Epithelial cell of proximal tubule (primary cell): ENCODE data around the gene NOTCH3. TPM values are rescaled to one million over a fixed set of nuclear protein-coding genes. Genes with fewer than 3 reads are reported as not detected.
A peak's percentile ranks its signal among the peaks of the same experiment; 100 is the strongest.

Experiments used
- DNase-seq: peaks from one replicate; pipeline ENCODE4 v3.0.0-alpha.2; 2011; ENCODE audit warnings: low read depth
- H3K4me3 ChIP-seq: 2 replicates; pipeline ENCODE4 v1.5.1; 2011; ENCODE audit warnings: low read depth, mild to moderate bottlenecking, low read length
- total RNA-seq: library from RNA; depleted of rRNA; stranded (reverse); fragments of >200 nt; gene quantifications from 2 replicates; pipeline ENCODE4 v1.2.3, GENCODE V29; 2015
- TF ChIP-seq, protein P1 (sequence below): conservative IDR thresholded peaks from 2 replicates; pipeline ENCODE4 v1.5.1; 2012; ENCODE audit warnings: low read depth, mild to moderate bottlenecking, low read length

The NOTCH3 gene
- total RNA-seq, 1 donor from 2014 or later: 19.6 TPM

DNA sequence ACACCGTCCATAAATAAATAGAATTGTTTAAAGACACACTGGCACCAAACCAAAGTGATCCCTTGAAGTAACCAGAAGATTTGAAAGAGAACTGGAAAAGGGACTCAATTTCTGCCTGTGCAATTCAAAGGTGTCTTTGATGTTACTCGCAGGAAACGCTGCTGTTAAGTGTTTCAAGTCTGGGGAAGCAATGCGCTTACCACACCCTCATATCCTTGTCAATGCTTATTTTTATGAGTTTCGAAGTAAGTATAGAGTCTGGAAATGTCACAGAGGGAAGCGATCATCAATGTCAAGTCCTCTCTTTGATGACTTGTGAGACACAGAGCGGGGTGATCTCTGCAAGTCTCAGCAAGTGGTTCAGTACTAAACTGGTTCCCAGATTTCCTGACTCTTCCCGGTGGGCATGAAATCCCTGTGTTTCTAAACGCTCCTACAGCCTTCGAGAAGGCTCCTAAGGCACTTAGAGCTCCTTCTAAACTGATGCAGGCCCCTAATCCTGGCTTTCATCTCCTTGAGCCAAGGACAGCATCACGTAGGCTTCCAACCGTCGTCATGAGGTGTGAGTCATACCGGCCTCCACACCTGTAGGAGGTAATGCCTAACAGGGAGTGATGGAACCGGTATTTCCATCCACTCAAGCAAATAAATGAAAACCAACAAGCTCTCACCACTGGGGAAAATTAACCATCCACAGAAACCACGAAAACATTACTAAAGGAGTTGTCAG is 70.8 kb downstream of the NOTCH3 start:
- no peak overlapping the region for H3K4me3 ChIP-seq
- TF ChIP-seq, protein P1, sequence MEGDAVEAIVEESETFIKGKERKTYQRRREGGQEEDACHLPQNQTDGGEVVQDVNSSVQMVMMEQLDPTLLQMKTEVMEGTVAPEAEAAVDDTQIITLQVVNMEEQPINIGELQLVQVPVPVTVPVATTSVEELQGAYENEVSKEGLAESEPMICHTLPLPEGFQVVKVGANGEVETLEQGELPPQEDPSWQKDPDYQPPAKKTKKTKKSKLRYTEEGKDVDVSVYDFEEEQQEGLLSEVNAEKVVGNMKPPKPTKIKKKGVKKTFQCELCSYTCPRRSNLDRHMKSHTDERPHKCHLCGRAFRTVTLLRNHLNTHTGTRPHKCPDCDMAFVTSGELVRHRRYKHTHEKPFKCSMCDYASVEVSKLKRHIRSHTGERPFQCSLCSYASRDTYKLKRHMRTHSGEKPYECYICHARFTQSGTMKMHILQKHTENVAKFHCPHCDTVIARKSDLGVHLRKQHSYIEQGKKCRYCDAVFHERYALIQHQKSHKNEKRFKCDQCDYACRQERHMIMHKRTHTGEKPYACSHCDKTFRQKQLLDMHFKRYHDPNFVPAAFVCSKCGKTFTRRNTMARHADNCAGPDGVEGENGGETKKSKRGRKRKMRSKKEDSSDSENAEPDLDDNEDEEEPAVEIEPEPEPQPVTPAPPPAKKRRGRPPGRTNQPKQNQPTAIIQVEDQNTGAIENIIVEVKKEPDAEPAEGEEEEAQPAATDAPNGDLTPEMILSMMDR: no peak
- DNase-seq: no peak

DNA sequence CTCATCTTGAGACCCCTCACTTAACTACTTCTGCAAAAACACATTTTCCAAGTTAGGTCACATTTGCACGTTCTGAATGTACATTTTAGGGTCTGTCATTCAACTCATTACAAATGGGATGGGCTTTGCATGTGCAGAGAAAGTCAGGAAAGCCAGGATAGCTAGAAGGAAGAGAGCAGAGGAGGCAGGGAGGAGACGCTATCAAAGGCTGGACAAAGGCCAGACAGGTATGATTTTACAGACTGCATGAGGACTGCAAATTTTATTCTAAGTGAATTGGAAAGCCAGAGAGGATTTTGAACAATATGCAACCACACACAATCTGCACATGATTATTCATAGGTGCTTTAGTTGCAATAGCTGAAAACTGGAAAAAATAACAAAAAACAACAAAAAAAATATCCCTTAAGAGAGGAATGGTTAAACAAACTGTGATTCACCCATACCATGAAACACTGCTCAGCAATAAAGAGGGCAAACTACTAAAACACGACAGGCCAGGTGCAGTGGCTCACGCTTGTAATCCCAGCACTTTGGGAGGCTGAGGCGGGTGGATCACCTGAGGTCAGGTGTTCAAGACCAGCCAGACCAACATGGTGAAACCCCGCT is 72.5 kb downstream of the NOTCH3 start:
- H3K4me3 ChIP-seq: no peak overlapping the region
- DNase-seq: no peak
- TF ChIP-seq, protein P1: no peak

DNA sequence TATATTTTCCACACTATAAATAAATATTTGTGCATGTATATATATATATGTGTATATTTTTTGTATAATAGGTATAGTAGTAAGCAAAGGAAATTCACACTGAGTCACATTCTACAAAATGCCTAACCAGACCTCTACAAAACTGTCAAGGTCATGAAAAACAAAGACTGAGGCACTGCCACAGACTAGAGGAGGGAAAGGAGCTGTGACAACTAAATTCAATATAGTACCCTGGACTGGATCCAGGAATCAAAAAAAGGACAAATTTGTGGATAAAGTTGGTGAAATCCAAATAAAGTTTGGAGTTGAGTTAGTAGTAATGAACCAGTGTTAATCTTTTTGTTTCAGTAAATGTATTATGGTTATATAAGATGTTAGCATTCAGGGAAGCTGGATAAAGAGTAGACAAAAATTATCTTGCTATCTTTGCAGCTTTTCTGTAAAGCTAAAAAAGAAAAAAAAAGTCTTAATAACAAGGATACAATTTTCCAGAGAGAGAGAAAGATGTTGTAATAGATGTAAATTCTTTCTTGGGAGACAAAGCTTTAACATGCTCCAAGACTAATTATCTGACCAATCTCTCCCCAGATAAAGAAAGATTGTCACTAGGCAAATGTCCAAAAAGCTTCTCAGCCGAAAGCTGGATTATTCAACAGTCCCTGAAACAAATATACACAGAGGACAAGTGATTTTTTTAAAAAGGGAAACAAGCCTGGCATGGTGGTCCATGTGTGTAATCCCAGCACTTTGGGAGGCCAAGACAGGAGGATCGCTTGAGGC is 74.5 kb downstream of the NOTCH3 start:
- TF ChIP-seq, protein P1: no peak
- DNase-seq: no peak
- H3K4me3 ChIP-seq: peak overlapping the region; percentile 97

DNA sequence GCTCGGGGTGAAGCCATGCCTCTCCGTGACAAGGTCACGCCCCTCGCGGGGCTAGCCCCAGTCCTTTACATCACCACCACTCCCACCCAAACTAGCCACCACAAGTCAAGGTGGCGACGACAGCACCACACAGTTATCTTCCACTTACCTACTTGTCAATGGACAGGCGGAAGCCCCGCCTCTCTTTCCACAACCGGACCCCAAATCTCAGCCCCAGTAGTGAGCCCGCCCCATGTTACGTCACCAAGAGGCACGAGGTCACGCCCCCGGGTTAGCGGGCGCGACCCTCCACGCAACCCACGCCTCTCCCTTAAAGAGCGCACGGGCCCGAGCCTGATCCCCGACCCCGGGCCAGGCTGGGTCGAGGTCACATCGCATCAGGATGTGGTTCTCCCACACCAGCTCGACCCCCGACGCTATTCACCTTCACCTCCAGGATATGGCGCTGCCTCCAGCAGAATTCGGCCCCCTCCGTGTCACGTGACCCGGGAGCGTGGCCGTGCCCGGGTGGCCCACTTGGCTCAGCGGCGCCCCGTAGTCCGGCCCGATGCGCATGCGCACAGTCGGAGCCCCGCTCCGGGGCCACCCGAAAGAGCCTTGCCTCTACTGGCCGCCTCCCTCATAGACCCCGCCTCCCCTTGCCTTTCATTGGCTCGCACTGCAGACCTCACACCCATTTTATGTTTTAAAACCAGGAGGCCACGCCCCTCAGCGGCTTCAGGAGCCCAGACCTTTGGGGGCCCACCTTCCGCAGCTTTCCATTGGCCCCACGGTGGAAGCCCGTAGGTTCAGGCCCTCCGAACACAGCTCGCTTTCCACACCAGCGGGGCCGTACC is 75.3 kb downstream of the NOTCH3 start:
- TF ChIP-seq, protein P1: no peak

DNA sequence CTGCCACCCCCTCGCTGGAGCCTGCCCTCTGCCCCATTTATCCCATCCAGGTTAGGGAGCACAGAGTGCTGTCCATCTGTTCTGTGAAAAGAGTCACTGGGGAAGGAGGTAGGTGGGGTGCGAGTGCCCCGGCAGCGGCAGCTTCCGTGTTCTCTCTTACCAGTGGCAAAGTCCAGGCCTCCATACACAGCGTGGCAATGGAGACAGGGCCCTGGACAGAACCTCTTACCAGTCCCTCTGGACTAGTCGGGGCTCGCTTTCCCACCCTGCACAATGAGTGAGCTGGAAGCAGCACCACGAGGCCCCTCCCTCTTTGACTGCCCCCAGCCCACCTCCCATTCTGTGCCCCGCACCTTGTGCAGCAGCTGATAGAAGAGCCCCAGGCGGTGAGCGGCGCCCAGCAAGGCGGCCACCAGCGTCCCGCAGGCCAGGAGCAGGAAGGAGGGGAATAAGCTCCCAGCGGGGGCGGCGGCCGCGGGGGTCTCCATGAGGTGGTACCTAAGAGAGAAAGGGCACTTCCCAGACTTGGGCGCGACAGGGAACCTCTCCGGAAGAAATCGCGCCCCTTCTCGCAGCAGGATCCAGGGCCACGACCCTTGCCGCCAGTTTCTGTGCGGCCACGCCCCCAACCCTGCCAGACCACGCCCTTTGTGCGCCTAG is 76.1 kb downstream of the NOTCH3 start:
- TF ChIP-seq, protein P1: no peak
- DNase-seq: no peak
- peak overlapping the region; percentile 97 for H3K4me3 ChIP-seq

More for the DNA sequence above, 75.3 kb downstream of the NOTCH3 start:
- peak overlapping the region; percentile 97 for H3K4me3 ChIP-seq
- DNase-seq: peak; percentile 64

DNA sequence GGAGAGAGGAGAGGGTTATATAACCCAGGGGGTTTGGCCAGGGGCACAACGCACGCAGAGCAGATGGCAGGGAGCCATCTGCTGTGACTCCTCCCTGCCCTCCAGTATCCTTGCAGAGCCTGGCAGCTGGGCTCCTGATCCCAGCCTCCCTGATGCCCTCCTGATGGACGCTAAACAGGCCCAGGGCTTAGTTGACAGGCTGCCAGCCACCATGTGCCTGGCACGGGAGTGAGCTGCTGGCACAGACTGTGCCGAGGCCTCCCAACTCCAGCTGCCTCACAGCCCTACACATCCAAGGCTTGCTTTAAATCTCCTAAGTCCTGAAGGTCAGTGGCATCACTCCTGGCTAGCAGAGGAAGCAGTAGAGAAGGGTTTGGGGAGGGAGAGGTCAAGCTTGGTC is 76.9 kb downstream of the NOTCH3 start:
- TF ChIP-seq, protein P1: no peak
- H3K4me3 ChIP-seq: peak overlapping the region; percentile 97
- no peak for DNase-seq
